ENCODE results near the gene CHST10.

GRCh38 chr2:100422320-100423055 is 5.0 kb upstream of the CHST10 start:
- TF ChIP-seq CTCF (IDR thresholded peaks at IDR 0.05; ENCODE audit: low read depth, low read length, missing input control) (peak; percentile 44), MAX (IDR thresholded peaks at IDR 0.05) (no peak), ZBTB33 (IDR thresholded peaks at IDR 0.05) (no peak), SP1 (IDR thresholded peaks at IDR 0.05) (no peak), TAF1 (conservative IDR thresholded peaks at IDR 0.05) (no peak)
